GM19438 (cell line): ENCODE data around the gene NCOR1.
"Not testable (repeated sequence)": the region's sequence is repeated elsewhere in the genome, so short reads cannot be mapped to it uniquely, and the experiment has no call there.

ENCODE experiments used
- ATAC-seq: cut with Tn5 transposase; IDR thresholded peaks from one replicate; pipeline ENCODE4 v1.9.1; 2021; ENCODE audit warnings: low read depth; ENCODE audit not compliant: unreplicated experiment

NCOR1 gene

GRCh38 chr17:16152326-16152725 is 63.0 kb downstream of the NCOR1 start:
- not testable (repeated sequence) for ATAC-seq

GRCh38 chr17:16150251-16150856 is 65.0 kb downstream of the NCOR1 start:
- no peak for ATAC-seq

- no peak for ATAC-seq
These were observed 66.7 kb downstream of the NCOR1 start for GRCh38 chr17:16148596-16148995.

GRCh38 chr17:16145319-16145890 is 69.9 kb downstream of the NCOR1 start:
- not testable (repeated sequence) for ATAC-seq

- no peak for ATAC-seq
These were observed 73.6 kb downstream of the NCOR1 start for GRCh38 chr17:16141685-16142084.

- ATAC-seq = no peak
These were observed 74.5 kb downstream of the NCOR1 start for GRCh38 chr17:16140854-16141253.

- no peak for ATAC-seq
These were observed 79.9 kb downstream of the NCOR1 start for GRCh38 chr17:16135461-16135860.

GRCh38 chr17:16131593-16131992 is 83.7 kb downstream of the NCOR1 start:
- ATAC-seq = no peak

GRCh38 chr17:16129441-16130205 is 85.7 kb downstream of the NCOR1 start:
- no peak for ATAC-seq

- ATAC-seq = no peak
These were observed 91.8 kb downstream of the NCOR1 start for GRCh38 chr17:16123531-16123930.

GRCh38 chr17:16122697-16123434 is 92.5 kb downstream of the NCOR1 start:
- ATAC-seq = no peak

GRCh38 chr17:16121915-16122314 is 93.4 kb downstream of the NCOR1 start:
- no peak for ATAC-seq

- no peak for ATAC-seq
These were observed 94.4 kb downstream of the NCOR1 start for GRCh38 chr17:16120937-16121336.

GRCh38 chr17:16117149-16117548 is 98.2 kb downstream of the NCOR1 start:
- no peak for ATAC-seq

GRCh38 chr17:16115077-16115698 is 100.1 kb downstream of the NCOR1 start:
- ATAC-seq = not testable (repeated sequence)

- ATAC-seq = no peak
These were observed 106.5 kb downstream of the NCOR1 start for GRCh38 chr17:16108871-16109270.

- no peak for ATAC-seq
These were observed 106.9 kb downstream of the NCOR1 start for GRCh38 chr17:16108386-16108785.

GRCh38 chr17:16107165-16107770 is 108.1 kb downstream of the NCOR1 start:
- no peak for ATAC-seq

- no peak for ATAC-seq
These were observed 109.0 kb downstream of the NCOR1 start for GRCh38 chr17:16106161-16106891.

GRCh38 chr17:16104189-16104588 is 111.1 kb downstream of the NCOR1 start:
- no peak for ATAC-seq
